ENCODE results near the gene FCHSD1. TPM values are rescaled to one million over a fixed set of nuclear protein-coding genes. Genes with fewer than 3 reads are reported as not detected.

The FCHSD1 gene
- polyA plus RNA-seq, 4 donors, result 12.9 to 18.3 (median 14.9) TPM

DNA sequence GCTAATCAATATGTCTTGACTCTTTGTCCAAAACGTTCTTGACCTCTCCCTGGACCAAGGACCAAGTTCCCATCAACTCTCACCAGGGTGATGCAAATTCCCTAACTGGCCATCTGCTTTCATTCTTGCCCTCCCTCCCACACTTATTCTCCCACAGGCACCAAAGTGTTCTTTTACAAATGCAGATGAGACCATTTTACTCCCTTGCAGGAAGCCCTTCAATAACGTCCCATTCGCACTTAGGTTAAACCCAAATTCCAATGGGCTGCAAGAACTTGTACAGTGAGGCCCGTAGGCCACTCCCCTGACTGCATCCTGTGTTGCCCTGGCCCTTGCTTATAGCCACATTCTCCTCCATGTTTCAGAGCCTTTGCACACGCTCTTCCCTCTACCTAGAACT lies 23.5 kb upstream of the FCHSD1 start:
- DNase-seq (ENCODE audit: low read depth in 4 of 4, low spot score in 3 of 4), result no peak

DNA sequence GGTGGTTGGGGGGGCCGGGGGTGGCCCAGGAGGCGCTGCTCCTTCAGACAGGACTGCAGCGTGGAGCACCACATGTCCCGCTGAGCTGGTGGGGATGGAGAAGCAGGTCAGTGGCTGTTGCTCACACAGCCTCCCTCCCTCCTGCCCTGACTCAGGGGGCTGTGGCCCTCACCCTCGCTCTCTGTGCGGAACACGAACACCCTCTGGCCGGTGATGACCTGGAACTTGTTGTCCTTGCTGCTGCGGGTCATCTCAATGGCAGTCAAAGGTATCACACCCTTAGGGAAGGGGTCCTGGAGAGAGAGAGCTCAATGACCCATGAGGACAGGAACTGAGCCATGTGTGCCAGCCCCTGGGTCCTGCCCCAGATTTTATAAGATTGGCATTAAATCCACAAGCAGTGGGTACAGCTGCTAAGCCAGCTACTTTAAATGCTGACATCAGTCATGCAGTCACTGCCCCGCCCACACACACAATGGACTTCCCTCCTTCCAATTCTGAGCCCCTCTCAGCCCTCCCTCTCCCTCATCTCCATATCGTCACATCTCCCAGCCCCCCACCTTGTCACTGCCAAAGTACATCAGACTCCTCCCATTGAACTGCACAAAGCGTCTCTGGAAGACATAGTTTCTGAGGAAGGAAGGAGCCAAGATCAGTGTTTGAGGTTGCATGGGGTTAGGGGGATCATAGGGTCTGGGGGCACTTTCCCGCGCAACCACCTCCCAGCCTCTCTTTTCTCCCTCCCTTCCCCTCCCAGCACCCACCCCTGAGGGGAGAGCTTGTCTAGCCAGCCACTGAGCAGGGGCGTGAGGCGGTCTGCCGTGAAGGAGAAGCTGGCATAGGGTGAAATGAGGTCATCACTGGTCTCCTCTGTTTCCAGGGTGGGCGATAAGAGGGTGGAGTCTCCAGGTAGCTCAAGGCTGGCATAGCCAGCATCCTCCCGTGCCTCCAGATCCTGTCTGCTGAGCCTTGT lies 21.9 kb upstream of the FCHSD1 start:
- no peak for DNase-seq (ENCODE audit: low read depth in 4 of 4, low spot score in 3 of 4)

DNA sequence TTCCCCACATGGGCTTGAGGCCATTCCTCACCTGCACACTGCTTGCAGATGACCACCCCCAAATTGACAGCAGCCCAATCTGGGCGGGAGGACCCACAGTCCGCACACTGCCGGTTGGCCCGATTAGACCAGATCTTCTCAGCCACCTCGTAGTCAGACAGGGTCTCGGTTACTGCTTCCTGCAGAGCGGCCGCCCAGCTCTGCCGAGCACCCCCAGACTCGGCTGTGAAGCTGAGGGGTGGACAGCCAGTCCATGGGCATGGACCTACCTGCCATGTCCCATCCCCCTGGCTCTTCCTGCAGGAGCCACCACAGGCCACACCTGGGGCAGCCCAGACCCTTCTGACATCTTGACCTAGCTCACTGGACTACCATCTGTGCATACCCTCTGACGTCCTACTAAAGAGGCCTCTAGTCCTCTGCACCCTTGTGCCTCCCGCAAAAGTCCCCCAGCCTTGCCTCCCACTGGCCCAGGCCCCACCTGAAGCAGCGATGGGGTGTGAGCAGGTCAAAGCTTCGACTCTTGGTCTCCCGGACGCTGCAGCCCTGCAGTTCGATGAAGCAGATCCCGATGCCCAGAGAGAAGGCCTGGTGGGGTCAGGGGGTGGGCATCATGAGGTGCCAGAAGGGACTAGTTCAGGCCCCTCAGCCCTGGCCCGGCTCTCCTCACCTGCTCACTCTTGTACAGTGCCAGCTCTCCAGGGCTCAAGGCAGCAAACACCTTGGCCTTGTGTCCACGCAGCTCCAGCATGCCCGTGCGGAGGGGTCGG lies 21.0 kb upstream of the FCHSD1 start:
- no peak for DNase-seq (ENCODE audit: low read depth in 4 of 4, low spot score in 3 of 4)

DNA sequence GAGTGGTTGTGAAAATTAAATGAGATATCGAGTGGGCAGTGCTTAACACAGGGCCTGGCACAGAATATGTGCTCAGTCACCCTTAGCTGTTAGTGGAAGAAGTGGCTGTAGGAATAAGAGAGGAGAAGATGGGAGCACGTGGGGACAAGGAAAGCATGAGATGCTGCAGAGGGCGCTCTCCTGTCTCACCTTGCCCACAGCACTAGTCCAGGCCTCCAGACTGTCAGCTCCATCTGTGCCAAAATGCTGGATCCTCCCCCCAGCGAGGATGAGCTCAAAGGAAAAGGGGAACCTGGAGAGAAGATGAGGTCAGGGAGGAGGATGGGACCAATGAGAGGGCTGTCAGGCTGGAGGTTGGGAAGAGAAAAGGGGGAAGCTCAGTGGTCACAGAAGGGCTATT lies 18.3 kb upstream of the FCHSD1 start:
- DNase-seq (ENCODE audit: low read depth in 4 of 4, low spot score in 3 of 4), result no peak

DNA sequence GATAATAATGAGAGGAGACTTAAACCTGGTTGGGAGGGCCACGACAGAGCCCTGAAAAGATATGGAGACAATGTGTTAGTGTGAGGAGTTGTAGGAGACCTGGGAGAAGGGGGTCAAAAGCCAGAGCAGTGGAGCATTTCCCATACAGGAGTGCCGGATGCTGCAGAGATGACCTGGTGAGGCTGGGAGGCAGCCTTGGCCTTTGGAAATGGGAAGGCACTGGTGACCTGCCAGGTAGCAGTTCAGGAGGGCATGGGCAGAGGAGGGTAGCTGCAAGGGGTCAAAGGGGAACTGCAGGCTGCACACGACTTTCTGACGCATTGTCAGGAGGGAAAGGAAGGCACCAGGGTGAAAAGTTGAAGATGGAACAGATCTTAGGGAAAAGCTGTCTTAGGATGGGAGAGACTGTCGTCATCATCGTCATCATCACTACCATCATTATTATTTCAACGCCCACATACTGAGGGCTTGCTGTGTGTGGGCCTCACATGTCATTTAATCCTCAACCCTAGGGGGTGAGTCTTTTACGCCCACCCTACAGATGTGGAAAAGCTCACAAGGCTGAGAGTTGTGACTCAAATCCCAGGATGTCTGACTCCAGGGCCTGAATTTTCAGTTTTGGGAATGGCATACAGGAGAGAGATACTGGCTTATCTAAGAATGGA lies 17.5 kb upstream of the FCHSD1 start:
- no peak for DNase-seq (ENCODE audit: low read depth in 4 of 4, low spot score in 3 of 4)

DNA sequence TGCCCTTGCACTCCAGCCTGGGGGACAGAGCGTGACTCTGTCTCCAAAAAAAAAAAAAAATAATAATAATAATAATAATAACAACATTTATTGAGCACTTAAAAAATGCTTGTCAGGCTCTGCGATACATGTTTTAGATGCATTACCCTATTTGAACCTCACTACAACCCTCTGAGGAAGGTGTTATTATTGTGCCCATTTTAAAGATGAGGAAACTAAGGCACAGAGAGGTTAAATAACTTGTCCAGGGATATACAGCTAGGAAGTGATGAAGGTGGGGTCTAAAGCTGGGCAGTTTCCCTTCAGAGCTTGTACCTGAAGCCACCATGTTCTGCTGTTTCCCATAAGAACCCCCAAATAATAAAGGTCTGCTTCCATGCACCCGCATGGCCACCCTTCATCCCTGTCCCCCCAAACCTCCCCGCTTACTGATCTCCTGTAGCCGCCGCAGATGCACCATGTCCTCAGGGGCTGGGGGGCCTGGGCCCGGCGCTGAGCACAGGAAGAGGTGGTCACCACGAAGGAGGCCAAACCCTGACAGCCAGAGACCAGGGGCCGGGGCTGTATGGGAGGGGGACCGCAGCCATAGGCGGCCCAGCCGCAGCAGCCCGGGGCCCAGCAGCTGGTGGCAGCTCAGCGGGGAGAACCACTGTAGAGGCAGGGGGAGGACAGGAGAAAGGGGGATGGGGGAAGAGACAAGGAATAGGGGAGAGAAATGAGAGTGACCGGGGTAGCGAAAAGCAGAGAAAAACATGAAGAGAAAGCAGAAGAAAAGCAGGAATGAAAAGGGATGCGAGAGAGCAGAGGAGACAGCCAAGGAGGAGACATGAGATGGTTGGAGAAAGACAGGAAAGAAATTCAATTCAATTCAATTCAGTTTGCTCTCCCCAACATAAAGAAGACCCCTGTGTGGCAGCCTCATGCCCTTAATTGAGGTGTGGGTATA lies 15.1 kb upstream of the FCHSD1 start:
- DNase-seq (ENCODE audit: low read depth in 4 of 4, low spot score in 3 of 4), result no peak

DNA sequence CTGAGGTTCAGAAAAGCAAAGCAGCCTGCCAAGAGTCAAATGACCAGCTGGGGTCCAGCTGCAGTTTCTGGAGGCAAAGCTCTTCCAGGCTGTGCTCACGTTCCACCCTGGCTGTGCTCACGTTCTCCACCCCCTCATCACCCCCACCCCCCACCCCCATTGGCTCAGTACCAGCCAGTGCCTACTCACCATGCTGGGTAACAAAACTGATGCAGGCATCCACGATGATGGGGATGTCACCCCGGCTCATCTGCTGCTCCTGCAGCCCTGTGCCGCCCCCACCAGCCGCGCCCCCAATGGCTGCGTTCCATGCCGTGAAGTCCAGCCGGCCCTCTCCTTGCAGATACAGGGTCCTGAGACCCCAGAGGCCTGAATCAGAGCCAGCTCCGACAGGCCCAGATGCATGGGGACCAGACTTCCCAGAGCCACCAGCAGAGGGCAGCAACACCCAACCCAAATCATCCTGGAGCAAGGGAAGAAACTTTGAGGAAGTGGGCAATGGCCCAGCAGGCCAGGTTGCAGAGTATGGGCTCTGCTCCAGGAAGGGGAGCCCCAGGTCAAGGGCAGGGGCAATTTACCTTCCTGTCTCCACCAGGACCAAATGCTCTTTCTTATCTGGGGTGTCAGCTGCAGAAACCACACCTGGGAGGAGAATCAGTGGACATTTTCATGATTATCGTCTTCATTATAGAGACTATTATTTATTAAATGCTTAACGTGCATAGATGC lies 13.7 kb upstream of the FCHSD1 start:
- DNase-seq (ENCODE audit: low read depth in 4 of 4, low spot score in 3 of 4), result no peak

DNA sequence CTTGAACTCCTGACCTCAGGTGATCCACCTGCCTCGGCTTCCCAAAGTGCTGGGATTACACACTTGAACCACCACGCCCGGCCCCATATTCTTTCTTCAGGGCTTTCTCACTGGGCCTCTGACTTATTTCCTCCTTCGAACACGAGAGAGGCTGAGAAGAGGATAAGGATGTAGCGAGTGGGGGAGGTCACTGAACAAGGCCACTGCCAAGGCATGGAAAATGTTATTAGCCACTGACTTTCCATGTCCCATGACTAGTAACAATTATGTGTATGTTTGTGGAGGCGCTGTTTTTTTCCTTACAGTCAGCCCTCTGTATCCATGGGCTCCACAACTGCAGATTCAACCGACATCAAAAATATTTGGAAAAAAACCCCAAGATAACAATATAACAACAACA lies 12.3 kb upstream of the FCHSD1 start:
- DNase-seq (ENCODE audit: low read depth in 4 of 4, low spot score in 3 of 4), result no peak

DNA sequence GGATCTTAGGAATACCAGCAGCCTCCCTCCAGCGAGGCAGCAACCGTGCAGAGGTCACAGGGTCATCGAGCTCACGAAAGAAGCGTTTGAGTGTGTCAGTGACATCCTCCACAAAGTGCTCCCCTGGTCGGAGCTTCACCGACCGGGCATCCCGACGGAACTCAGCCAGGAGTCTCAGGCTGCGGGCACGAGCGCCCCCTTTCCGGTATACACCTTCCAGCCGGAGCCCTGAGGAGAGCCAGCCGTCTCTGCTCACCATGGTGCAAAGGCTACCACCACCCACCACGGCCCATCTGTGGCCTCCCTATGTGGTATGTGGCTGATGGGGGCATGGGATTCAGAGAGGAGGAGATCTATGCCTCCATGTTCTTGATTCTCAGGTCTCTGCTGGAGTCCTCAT lies 10.8 kb upstream of the FCHSD1 start:
- no peak for DNase-seq (ENCODE audit: low read depth in 4 of 4, low spot score in 3 of 4)

DNA sequence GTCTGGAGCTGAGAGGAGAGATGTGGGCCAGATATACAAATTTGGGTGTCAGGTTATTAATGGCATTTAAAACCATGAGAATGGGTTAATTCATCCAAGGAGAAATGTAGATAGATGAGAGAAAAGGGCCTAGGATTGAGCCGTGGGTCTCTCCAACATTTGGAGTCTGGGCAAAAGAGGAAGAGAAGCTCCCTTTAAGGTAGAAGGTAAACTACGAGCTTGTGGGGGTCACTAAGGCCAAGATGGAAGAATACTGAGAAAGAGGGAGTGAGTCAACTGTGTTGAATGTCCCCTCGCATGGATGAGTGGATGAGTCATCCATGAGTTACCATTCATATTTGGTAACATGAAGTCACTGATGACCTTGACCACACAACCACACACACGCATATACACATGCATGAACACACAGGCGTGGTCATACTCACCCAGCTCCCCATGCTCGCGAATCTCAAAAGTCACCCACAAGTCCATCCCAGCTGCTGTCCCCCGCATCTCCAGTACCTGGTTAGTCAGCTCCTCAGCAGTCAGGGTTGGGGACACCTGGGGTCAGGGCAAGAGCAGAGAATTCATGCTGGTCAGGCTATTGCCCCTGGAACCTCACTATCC lies 6.8 kb upstream of the FCHSD1 start:
- no peak for DNase-seq (ENCODE audit: low read depth in 4 of 4, low spot score in 3 of 4)

DNA sequence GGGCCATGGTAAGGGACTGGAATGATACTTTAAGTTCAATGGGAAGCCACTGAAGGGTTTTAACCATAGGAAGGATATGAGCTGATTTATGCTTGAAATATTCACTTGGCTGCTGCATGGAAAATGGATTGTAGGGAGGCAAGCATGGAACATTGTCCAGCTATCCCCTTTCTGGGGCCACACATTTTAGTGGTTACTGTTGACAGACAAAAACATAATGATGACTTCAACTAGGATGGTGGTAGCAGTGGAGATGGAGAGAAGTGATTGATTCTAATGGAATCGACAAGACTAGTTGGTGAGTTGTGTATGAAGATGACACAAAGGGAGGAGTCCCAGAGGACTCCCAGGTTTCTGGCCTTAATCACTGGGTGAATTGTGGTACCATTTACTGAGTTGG lies 6.2 kb upstream of the FCHSD1 start:
- no peak for DNase-seq (ENCODE audit: low read depth in 4 of 4, low spot score in 3 of 4)

DNA sequence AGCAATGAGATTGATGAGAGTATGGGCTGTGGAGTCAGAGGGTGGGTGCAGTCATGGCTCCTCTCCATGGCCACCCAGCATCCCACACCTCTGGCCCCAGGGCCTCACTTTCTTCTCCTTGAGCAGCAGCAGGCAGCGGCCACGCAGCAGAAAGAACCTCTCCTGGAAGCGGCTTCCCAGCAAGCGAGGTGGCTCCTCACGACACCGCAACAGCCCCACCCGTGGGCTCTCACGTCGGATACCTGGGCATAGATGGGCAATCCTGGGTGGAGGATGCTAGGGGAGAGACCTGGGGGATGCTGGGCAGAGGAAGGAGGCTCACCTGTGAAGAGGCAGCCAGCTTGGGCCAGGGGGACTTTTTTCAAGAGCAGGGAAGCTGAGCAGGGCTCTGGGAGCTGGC lies 5.2 kb upstream of the FCHSD1 start:
- DNase-seq (ENCODE audit: low read depth in 4 of 4, low spot score in 3 of 4), result no peak

DNA sequence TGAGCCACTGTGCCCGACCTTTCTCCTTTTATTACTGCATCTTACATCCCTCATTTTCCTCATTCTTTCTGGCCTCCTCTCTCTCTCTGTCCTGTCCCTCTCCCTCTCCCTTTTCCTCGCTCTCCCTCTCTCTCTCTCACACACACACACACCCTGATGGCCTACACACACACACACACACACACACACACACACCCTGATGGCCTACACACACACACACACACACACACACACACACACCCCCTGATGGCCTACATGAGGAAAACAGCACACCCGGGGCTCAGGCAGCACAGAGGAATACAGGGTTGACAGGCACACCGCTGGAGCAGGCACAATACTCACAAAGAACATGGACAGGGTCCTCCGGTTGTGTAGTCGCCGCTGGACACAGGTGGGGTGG lies 3.8 kb upstream of the FCHSD1 start:
- DNase-seq (ENCODE audit: low read depth in 4 of 4, low spot score in 3 of 4), result no peak

DNA sequence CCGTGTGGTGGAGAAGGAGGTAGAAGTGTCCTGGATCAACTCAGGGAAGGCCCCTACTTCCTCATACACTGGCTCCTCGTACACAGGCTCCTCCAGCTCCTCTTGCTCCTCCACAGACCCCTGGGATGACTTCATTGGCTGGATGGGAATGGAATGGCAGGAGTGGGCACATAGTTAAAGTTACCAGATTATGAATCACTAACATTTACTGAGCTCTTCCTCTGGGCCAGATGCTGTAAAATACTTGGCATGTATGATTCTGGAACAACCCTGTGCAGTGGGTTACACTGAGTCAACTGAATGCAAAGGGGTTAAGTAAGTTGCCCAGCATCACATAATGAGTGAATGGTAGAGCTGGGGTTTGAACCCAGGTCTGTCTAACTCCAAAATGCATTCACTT lies 3.1 kb upstream of the FCHSD1 start:
- no peak for DNase-seq (ENCODE audit: low read depth in 4 of 4, low spot score in 3 of 4)

DNA sequence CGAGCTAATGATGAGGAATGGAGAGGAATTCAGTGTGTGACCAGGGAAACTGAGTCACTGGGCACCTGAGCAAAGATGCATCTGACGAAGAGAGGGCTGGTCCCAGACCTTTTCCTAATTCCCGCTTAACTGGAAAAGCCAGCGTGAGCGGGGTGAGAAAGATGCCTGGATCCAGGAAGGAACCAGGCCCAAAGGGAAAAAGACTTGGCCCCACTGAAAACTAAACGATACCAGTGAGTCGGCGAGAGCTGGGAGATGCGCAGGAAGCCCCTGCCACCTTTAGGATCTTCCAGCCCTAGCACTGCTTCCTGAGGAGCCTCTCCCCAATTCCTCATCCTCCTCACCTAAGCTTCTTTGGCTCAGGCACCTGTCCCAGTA lies 499 bp upstream of the FCHSD1 start:
- DNase-seq (ENCODE audit: low read depth in 4 of 4, low spot score in 3 of 4), result no peak

DNA sequence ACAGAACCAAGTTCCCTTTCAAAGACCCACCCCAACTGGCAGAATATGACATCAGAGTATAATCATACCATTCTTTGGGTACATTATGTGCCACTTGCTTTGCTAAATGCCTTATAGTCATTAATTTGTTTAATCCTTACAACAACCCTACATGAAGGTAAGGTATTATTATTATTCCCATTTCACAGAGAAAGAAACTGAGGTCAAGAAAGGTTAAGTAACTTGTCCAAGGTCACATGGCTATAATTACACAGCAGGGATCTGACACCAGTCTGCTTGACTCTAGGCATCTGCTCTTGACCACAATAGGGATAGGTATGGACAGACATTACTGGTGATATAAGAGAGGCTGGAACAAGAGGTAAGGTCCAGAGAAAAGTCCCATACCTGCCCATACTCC lies 1.2 kb downstream of the FCHSD1 start:
- no peak for DNase-seq (ENCODE audit: low read depth in 4 of 4, low spot score in 3 of 4)

DNA sequence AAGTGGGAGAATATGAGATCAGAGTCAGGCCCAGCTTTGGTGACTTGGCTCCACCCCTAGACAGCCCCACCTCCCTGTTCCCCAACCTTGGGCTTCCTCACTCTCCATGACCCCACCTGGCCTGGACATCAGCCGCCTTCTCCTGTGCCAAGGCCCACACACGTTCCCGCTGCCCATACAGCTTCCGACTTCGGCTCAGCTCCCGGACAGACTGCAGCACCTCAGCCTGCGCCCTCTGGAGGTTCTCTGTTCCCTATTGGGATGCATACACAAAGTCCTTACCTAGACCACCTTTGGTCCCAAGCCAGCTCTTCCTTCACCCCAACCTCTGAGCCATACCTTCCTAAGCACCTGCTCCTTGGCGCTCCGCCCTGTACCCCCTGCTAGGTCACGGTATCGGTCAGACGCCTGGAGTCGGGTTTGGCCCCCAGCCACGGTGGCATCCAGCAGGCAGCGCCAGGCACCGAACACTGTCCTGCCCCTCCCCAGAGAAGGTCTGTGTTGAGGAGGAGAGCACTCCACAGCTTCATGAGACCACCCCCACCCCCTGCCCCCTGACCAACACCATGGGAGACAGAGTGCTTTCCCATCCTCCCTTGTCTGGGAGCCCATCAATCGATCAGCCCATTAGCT lies 2.0 kb downstream of the FCHSD1 start:
- no peak for DNase-seq (ENCODE audit: low read depth in 4 of 4, low spot score in 3 of 4)

DNA sequence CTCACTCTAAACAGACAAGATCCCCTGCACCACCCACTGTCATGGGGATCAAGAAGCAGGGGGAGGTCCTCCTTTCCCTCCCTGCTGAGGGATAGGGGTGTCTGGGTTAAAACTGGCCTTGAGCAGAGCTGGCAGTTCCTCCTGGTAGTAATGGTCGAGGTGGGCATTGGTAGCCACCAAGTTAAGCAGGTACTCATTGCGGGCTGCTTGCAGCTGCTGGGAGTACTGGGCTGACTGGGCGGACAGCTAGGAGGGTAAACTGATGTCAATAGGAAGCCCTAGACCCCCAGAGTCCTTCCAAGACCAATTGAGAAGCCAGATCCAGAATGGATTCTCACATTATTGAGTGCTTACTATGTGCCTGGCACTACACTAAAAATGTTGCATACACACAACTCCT lies 3.4 kb downstream of the FCHSD1 start:
- DNase-seq (ENCODE audit: low read depth in 4 of 4, low spot score in 3 of 4), result no peak

DNA sequence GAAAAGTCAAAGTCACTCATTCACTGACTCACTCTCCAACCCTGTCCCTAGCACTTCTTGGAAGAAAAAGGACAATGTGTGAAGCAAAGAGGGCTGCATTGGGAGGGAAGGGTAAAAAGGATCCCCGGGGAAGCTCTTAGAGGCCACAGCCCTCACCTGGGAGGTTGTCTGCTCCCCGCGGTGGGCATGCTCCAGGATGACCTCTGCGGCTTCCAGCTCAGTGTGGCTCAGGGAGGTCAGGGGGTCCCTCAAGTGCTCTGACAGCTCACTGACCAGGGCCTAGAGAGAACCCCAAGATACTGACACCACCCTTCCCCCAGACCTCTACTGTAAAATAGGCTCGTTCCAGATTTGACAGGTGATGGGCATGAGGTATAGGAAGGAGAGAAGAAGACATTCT lies 4.0 kb downstream of the FCHSD1 start:
- DNase-seq (ENCODE audit: low read depth in 4 of 4, low spot score in 3 of 4), result no peak
